K562 (cell line): Measurements from ENCODE around the gene SPINK8.

Source experiments
- BCOR ChIP-seq: fragments of 450-650 bp; IDR thresholded peaks from 2 replicates; pipeline ENCODE4 v1.6.1; 2016
- ELF1 ChIP-seq: fragments of 200-800 bp; sonication (Bioruptor generic); IDR thresholded peaks from 2 replicates; pipeline ENCODE4 v1.6.1; 2016; ENCODE audit warnings: missing genetic modification characterization, missing compliant biosample characterization
- POLR2B ChIP-seq: fragments of 450-650 bp; IDR thresholded peaks from 2 replicates; pipeline ENCODE4 v1.6.1; 2018; ENCODE audit warnings: low read depth; ENCODE audit not compliant: partially characterized antibody
- SRSF1 ChIP-seq: fragments of 200-400 bp; formaldehyde crosslinking; IDR thresholded peaks from 2 replicates; pipeline ENCODE4 v1.6.1; 2017; ENCODE audit warnings: mild to moderate bottlenecking, low read depth, low read length, moderate library complexity
- TF ChIP-seq, protein P1 (sequence below): conservative IDR thresholded peaks from 2 replicates; pipeline ENCODE4 v1.6.1; 2011; ENCODE audit warnings: low read depth, mild to moderate bottlenecking, low read length; ENCODE audit not compliant: control insufficient read depth

DNA sequence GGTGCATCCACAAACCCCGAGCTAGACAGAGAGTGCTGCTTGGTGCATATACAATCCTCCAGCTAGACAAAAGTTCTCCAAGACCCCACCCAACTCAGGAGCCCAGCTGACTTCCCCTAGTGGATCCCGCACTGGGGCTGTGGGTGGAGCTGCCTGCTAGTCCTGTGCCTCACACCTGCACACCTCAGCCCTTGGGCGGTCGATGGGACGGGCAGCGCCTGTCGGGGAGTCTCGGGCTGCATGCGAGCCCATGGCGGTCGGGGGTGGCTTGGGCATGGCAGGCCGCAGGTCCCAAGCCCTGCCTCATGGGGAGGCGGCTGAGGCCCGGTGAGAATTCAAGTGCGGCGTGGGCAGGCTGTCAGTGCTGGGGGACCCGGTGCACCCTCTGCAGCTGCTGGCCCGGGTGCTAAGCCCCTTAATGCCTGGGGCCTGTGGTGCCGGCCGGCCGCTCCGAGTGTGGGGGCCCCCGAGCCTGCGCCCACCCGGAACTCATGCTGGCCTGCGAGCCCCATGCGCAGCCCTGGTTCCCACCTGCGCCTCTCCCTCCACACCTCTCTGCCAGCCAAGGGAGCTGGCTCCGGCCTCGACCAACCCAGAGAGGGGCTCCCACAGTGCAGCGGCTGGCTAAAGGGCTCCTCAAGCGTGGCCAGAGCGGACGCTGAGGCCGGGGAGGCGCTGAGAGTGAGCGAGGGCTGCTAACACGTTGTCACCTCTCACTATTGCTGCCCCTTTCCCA is 61.5 kb downstream of the SPINK8 start:
- TF ChIP-seq POLR2B, result no peak
- TF ChIP-seq ELF1 (tag), result no peak
- TF ChIP-seq, protein P1, sequence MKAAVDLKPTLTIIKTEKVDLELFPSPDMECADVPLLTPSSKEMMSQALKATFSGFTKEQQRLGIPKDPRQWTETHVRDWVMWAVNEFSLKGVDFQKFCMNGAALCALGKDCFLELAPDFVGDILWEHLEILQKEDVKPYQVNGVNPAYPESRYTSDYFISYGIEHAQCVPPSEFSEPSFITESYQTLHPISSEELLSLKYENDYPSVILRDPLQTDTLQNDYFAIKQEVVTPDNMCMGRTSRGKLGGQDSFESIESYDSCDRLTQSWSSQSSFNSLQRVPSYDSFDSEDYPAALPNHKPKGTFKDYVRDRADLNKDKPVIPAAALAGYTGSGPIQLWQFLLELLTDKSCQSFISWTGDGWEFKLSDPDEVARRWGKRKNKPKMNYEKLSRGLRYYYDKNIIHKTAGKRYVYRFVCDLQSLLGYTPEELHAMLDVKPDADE, result no peak
- no peak for TF ChIP-seq BCOR
- no peak for TF ChIP-seq SRSF1
